Endothelial cell of umbilical vein (primary cell): ENCODE results near the gene FMN1. TPM values are rescaled to one million over a fixed set of nuclear protein-coding genes. Genes with fewer than 3 reads are reported as not detected.

Experiments used
- BruUV-seq: library from RNA; stranded (reverse); fragments of 400-500 nt; replicated peaks from 2 replicates; lab custom pipeline; 2021; lab: Mats Ljungman, UMichigan
- CTCF ChIA-PET: fragments of 300-600, 350-600 bp; sonication (Branson Sonifier 250); formaldehyde crosslinking; loops from one replicate; lab custom pipeline; 2021; ENCODE audit warnings: antibody characterized with exemption, inconsistent platforms; lab: Charles Lee
- POLR2A ChIA-PET: fragments of 300-600, 350-600 bp; sonication (Branson Sonifier 250); formaldehyde crosslinking; loops from one replicate; lab custom pipeline; 2021; ENCODE audit warnings: antibody characterized with exemption, inconsistent platforms; lab: Charles Lee
- DNase-seq: peaks from one replicate; pipeline ENCODE4 v3.0.0-alpha.2; 2011; ENCODE audit warnings: low read depth, low spot score
- FAIRE-seq: peaks from 2 replicates; lab custom pipeline; 2011; peaks lifted over from hg19 to GRCh38; lab: Jason Lieb, UNC
- H2AFZ ChIP-seq: 2 replicates; pipeline ENCODE4 v1.6.0; 2012; ENCODE audit warnings: low read depth, low read length, control low read depth, inconsistent platforms
- H3K27ac ChIP-seq: 2 replicates; pipeline ENCODE4 v1.5.1; 2011; ENCODE audit warnings: low read depth, mild to moderate bottlenecking, control low read depth, low read length, moderate library complexity; ENCODE audit not compliant: insufficient read depth
- H3K27me3 ChIP-seq, 2 experiments: 2 replicates each; pipeline versions ENCODE4 v1.6.0 to v1.6.1; 2011; ENCODE audit warnings: low read length in 2 of 2, mixed read lengths in 1 of 2; ENCODE audit not compliant: control insufficient read depth in 2 of 2, insufficient read depth in 2 of 2
- H3K36me3 ChIP-seq, 2 experiments: 2 replicates in 1 of 2; 3 replicates in 1 of 2; pipeline ENCODE4 v1.5.1; 2011; ENCODE audit warnings: low read length in 2 of 2, mild to moderate bottlenecking in 1 of 2, moderate library complexity in 1 of 2; ENCODE audit not compliant: control insufficient read depth in 2 of 2, insufficient read depth in 2 of 2; ENCODE audit errors: extremely low read depth in 1 of 2
- H3K4me1 ChIP-seq: 3 replicates; pipeline ENCODE4 v1.5.1; 2011; ENCODE audit warnings: mild to moderate bottlenecking, low read length; ENCODE audit not compliant: control insufficient read depth, insufficient read depth; ENCODE audit errors: extremely low read depth
- H3K4me2 ChIP-seq: 2 replicates; pipeline ENCODE4 v1.6.1; 2011; ENCODE audit warnings: low read length, control low read depth, mixed read lengths; ENCODE audit not compliant: insufficient read depth
- H3K4me3 ChIP-seq, 3 experiments: fragments of 200-600 bp in 1 of 3; sonication (generic), shearing (Covaris generic) in 1 of 3; replicated peaks in 1 of 3; 2 replicates each; pipeline ENCODE4 v1.5.1; 2011 to 2016; ENCODE audit warnings: control low read depth in 3 of 3, low read length in 3 of 3, mild to moderate bottlenecking in 2 of 3, inconsistent platforms in 1 of 3, low read depth in 1 of 3, moderate library complexity in 1 of 3; ENCODE audit not compliant: insufficient read depth in 1 of 3
- H3K79me2 ChIP-seq: 2 replicates; pipeline ENCODE4 v1.6.0; 2012; ENCODE audit warnings: low read length, inconsistent platforms; ENCODE audit not compliant: control insufficient read depth, insufficient read depth
- H3K9ac ChIP-seq: replicated peaks from 2 replicates; pipeline ENCODE3; 2011; ENCODE audit warnings: low read length, control low read depth; ENCODE audit not compliant: insufficient read depth; ENCODE audit errors: extremely low read depth
- H3K9me1 ChIP-seq: replicated peaks from 3 replicates; pipeline ENCODE4 v1.6.0; 2011; ENCODE audit warnings: mild to moderate bottlenecking, low read length; ENCODE audit not compliant: control insufficient read depth, insufficient read depth; ENCODE audit errors: extremely low read depth
- H3K9me3 ChIP-seq: replicated peaks from 2 replicates; pipeline ENCODE4 v1.5.1; 2012; ENCODE audit warnings: low read length, inconsistent platforms; ENCODE audit not compliant: control insufficient read depth, insufficient read depth
- H4K20me1 ChIP-seq: replicated peaks from 2 replicates; pipeline ENCODE3; 2011; ENCODE audit warnings: mild to moderate bottlenecking, low read length; ENCODE audit not compliant: control insufficient read depth, insufficient read depth; ENCODE audit errors: extremely low read depth
- CTCF ChIP-seq, 2 donors: IDR thresholded peaks; 1 replicate in 1 of 2; 2 replicates in 1 of 2; pipeline ENCODE4 v1.5.1; 2011; ENCODE audit warnings: low read length in 2 of 2, mild to moderate bottlenecking in 2 of 2, moderate library complexity in 2 of 2, control low read depth in 1 of 2, inconsistent platforms in 1 of 2, low read depth in 1 of 2; ENCODE audit not compliant: insufficient read depth in 1 of 2; ENCODE audit errors: extremely low read depth in 1 of 2
- EZH2 ChIP-seq: IDR thresholded peaks from 2 replicates; pipeline ENCODE4 v1.6.1; 2012; ENCODE audit warnings: borderline replicate concordance, low read depth, mild to moderate bottlenecking, moderate library complexity, low read length, inconsistent platforms; ENCODE audit not compliant: severe bottlenecking
- FOS ChIP-seq: IDR thresholded peaks from 2 replicates; pipeline ENCODE4 v1.6.1; 2011; ENCODE audit warnings: mild to moderate bottlenecking, low read length, moderate library complexity, borderline replicate concordance; ENCODE audit not compliant: insufficient read depth
- GATA2 ChIP-seq: IDR thresholded peaks from 2 replicates; pipeline ENCODE4 v1.7.0; 2011; ENCODE audit warnings: low read depth, mild to moderate bottlenecking, moderate library complexity, mixed read lengths, low read length; ENCODE audit not compliant: insufficient read length, insufficient read depth
- JUN ChIP-seq: IDR thresholded peaks from 2 replicates; pipeline ENCODE4 v1.6.1; 2011; ENCODE audit warnings: borderline replicate concordance, low read depth; ENCODE audit not compliant: insufficient read length, insufficient read depth
- MAX ChIP-seq: IDR thresholded peaks from 2 replicates; pipeline ENCODE4 v1.6.1; 2011; ENCODE audit not compliant: insufficient read depth, insufficient read length
- MYC ChIP-seq: IDR thresholded peaks from one replicate; pipeline ENCODE4 v1.6.1; 2011; ENCODE audit warnings: mild to moderate bottlenecking, low read depth, low read length
- POLR2A ChIP-seq: IDR thresholded peaks from 2 replicates; pipeline ENCODE4 v1.6.1; 2012; ENCODE audit warnings: low read depth, mild to moderate bottlenecking, control low read depth, low read length
- POLR2AphosphoS5 ChIP-seq: IDR thresholded peaks from 2 replicates; pipeline ENCODE4 v1.6.1; 2012; ENCODE audit warnings: low read depth, mild to moderate bottlenecking, control low read depth, low read length, moderate library complexity; ENCODE audit not compliant: insufficient read depth
- dilution Hi-C: fragments of 300-500 bp; cut with MboI; formaldehyde crosslinking; loops from one replicate; pipeline ENCODE4 v1.15.0; 2019; ENCODE audit warnings: low sequenced_read_pairs; ENCODE audit not compliant: extremely low pct_ligation_motif_present
- intact Hi-C: fragments of 100-400 bp; cut with micrococcal nuclease; formaldehyde crosslinking; loops from one replicate; pipeline ENCODE4 v1.10.0; 2022
- polyA plus RNA-seq, 4 experiments: library from polyadenylated mRNA; depleted of rRNA in 3 of 4; stranded (reverse) in 3 of 4; unstranded in 1 of 4; fragments of >200 nt; gene quantifications; 2 replicates each; pipeline versions ENCODE4 v1.2.1 to v1.2.3, GENCODE V29; 2011 to 2012; ENCODE audit warnings: missing spikeins in 1 of 4
- total RNA-seq: library from RNA; stranded (reverse); gene quantifications from 2 replicates; pipeline ENCODE4 v1.2.3, GENCODE V29; 2021

FMN1 gene
- total and polyA plus RNA-seq, 2 donors (not counting 3 experiments of a cell fraction or from before 2014, with no cell fraction given) = 0.01 to 0.29 TPM

- H3K9me3 ChIP-seq = no peaks in the 10 kb centered on the region
- dilution Hi-C loops = no loop called here
- no peaks in the 10 kb centered on the region for H3K9me1 ChIP-seq
- no peak overlapping the region for H3K27ac ChIP-seq
- H3K36me3 ChIP-seq = no peaks in the 10 kb centered on the region
- H3K4me2 ChIP-seq = no peak overlapping the region
- no peak for DNase-seq
- no peak for FAIRE-seq
- TF ChIP-seq MAX (no peak), POLR2AphosphoS5 (no peak), POLR2A (no peak), CTCF (IDR thresholded peaks at IDR 0.05; ENCODE audit: extremely low read depth in 1 of 2, insufficient read depth in 1 of 2, low read depth in 1 of 2, low read length in 2 of 2) (no peak), MYC (no peak), FOS (no peak), GATA2 (no peak), EZH2 (no peak), JUN (no peak)
- CTCF ChIA-PET = no interaction called here
- H2AFZ ChIP-seq = no peak overlapping the region
- H3K9ac ChIP-seq = no peak overlapping the region
- no peaks in the 10 kb centered on the region for H3K4me1 ChIP-seq
- intact Hi-C loops = no loop called here
- no TSS peak for BruUV-seq
- no peak overlapping the region for H3K4me3 ChIP-seq
- no peaks in the 10 kb centered on the region for H4K20me1 ChIP-seq
- H3K27me3 ChIP-seq = peaks cover 0 to 3% of the 10 kb centered on the region in 2 experiments
- POLR2A ChIA-PET = no interaction called here
- H3K79me2 ChIP-seq = no peaks in the 10 kb centered on the region
Observed at GRCh38 chr15:33182278-33182905, 12.1 kb downstream of the FMN1 start.
